Esophagus muscularis mucosa (tissue), 4 donors: Measurements from ENCODE around the gene FGFR1OP2. TPM values are rescaled to one million over a fixed set of nuclear protein-coding genes. Genes with fewer than 3 reads are reported as not detected.
A peak's percentile ranks its signal among the peaks of the same experiment; 100 is the strongest.

Source experiments
- DNase-seq: peaks from one replicate; pipeline ENCODE4 v3.0.0-alpha.2; 2017; ENCODE audit errors: extremely low spot score
- H3K27ac ChIP-seq, 4 donors: fragments of 200-600 bp; sonication (generic); replicated peaks in 1 of 4; 1 replicate in 3 of 4; 2 replicates in 1 of 4; pipeline ENCODE4 v1.5.1; 2016 to 2019; ENCODE audit warnings: mild to moderate bottlenecking in 1 of 4
- H3K27me3 ChIP-seq, 4 donors: fragments of 200-600 bp; sonication (generic); one replicate each; pipeline versions ENCODE4 v1.5.1 to v1.6.0; 2016 to 2019
- H3K36me3 ChIP-seq, 4 donors: fragments of 200-600 bp; sonication (generic); one replicate each; pipeline ENCODE4 v1.5.1; 2016 to 2019
- H3K4me1 ChIP-seq, 4 donors: fragments of 200-600 bp; sonication (generic); one replicate each; pipeline ENCODE4 v1.5.1; 2016 to 2019
- H3K4me3 ChIP-seq, 4 donors: fragments of 200-600 bp; sonication (generic); 1 replicate in 2 of 4; 2 replicates in 2 of 4; pipeline ENCODE4 v1.5.1; 2016 to 2019; ENCODE audit warnings: mild to moderate bottlenecking in 4 of 4, moderate library complexity in 1 of 4
- H3K9me3 ChIP-seq, 4 donors: fragments of 200-600 bp; sonication (generic); 1 replicate in 3 of 4; 2 replicates in 1 of 4; pipeline ENCODE4 v1.5.1; 2016 to 2019
- EP300 ChIP-seq: sonication (generic); formaldehyde crosslinking; IDR thresholded peaks from one replicate; pipeline ENCODE4 v1.6.1; 2017; ENCODE audit warnings: antibody characterized with exemption
- POLR2A ChIP-seq: fragments of 450-650 bp; IDR thresholded peaks from one replicate; pipeline ENCODE4 v1.6.1; 2017; ENCODE audit warnings: antibody characterized with exemption, moderate library complexity, mild to moderate bottlenecking, low read depth
- POLR2AphosphoS5 ChIP-seq, 2 donors: sonication (generic); formaldehyde crosslinking; IDR thresholded peaks; one replicate each; pipeline ENCODE4 v1.6.1; 2017; ENCODE audit warnings: antibody characterized with exemption in 2 of 2
- WGBS: methylation state at CpG from one replicate; pipeline ENCODE4 v1.1.5; 2018; 5-methylcytosine and 5-hydroxymethylcytosine counted together
- intact Hi-C: fragments of 100-400 bp; cut with DNase I; formaldehyde crosslinking; loops from one replicate; pipeline ENCODE4 v1.15.1; 2023
- total RNA-seq, 4 donors: library from RNA; depleted of rRNA; stranded (reverse); fragments of >200 nt; gene quantifications; one replicate each; pipeline versions ENCODE4 v1.1.0 to v1.2.1, GENCODE V29; 2016
- TF ChIP-seq, protein P1 (sequence below), 3 experiments: fragments of 200-600 bp in 2 of 3; fragments of 450-650 bp in 1 of 3; sonication (generic) in 2 of 3; IDR thresholded peaks; one replicate each; pipeline ENCODE4 v1.5.1; 2017 to 2019; ENCODE audit warnings: antibody characterized with exemption in 3 of 3, mild to moderate bottlenecking in 2 of 3, moderate library complexity in 1 of 3

FGFR1OP2 gene
- total RNA-seq, 4 donors from 2014 or later = 52.7 to 65.9 (median 59.4) TPM

DNA sequence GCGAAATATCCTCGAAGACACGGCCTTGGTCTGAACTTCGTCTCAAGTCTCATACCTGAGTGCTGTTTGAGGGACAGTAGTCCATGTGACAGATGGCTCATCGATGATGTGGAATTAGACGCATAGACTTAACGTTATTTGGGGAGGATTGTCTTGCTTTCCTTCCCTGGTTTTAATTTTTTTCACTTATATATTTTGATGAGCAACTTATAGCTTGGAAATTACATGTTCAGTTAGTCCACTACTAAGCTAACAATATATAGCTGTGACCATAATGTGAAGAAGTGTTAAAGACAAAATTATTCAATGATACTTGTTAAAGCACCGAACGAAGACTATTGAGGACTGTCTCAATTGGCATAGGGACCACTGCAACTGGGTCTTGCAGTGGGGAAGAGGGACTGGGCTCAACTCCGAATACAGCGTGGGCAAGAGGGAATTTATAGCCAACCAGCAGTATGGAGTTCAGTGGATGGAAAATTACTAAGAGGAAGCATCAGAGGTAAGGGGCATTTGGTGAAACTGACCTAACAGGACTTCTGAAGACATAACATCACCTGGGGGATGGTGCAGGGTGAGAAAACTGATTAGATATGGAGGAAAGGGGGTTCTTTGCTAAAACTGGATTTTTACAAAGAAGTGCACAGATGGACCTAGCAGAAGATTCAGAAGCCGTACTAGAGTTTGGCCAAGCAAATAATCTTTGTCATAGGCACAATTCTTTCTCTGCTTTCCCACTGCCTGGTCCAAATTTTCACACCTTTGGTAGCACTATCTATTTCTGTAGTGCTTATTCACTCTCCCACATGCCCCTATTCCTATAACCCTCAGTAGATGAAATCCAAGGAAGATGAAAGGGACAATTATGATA is 76.8 kb downstream of the FGFR1OP2 start:
- no peak for DNase-seq
- intact Hi-C loops = loop anchor here (5.0 to 10.0 kb wide), 4 partner anchors 78 to 292 kb away; partner anchors contain the start of genes FGFR1OP2 and INTS13
- H3K4me1 ChIP-seq = peaks cover 18 to 52% (median 44%) of the 10 kb centered on the region in 4 donors
- no peaks in the 10 kb centered on the region for H3K27me3 ChIP-seq
- peak overlapping the region; percentile 86 to 92 (median 88) for H3K27ac ChIP-seq
- 56% methylated on average over 12 of the region's 12 CpGs for WGBS
- no peaks in the 10 kb centered on the region for H3K36me3 ChIP-seq
- H3K4me3 ChIP-seq = peak overlapping the region; percentile 82 to 95 (median 92)
- TF ChIP-seq EP300 = no peak
- TF ChIP-seq, protein P1, sequence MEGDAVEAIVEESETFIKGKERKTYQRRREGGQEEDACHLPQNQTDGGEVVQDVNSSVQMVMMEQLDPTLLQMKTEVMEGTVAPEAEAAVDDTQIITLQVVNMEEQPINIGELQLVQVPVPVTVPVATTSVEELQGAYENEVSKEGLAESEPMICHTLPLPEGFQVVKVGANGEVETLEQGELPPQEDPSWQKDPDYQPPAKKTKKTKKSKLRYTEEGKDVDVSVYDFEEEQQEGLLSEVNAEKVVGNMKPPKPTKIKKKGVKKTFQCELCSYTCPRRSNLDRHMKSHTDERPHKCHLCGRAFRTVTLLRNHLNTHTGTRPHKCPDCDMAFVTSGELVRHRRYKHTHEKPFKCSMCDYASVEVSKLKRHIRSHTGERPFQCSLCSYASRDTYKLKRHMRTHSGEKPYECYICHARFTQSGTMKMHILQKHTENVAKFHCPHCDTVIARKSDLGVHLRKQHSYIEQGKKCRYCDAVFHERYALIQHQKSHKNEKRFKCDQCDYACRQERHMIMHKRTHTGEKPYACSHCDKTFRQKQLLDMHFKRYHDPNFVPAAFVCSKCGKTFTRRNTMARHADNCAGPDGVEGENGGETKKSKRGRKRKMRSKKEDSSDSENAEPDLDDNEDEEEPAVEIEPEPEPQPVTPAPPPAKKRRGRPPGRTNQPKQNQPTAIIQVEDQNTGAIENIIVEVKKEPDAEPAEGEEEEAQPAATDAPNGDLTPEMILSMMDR (IDR thresholded peaks at IDR 0.05) = no peak
- TF ChIP-seq POLR2AphosphoS5 (IDR thresholded peaks at IDR 0.05) = no peak
- no peak for TF ChIP-seq POLR2A
- H3K9me3 ChIP-seq = no peaks in the 10 kb centered on the region

DNA sequence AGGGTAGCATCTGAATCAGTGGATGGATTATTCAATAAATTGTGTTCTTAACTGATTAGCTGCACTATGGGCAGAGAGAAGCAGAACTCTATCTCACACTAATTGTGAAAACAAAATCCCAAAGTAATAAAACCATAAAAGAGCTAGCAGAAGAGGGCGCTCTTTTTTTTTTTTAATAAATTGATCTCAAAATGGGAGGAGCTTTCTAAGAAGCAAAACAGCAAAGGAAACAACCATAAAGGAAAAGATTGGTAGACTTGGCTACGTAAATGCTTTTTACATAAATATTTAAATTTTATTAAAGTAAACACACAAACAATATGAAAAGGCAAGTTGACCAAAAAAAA is 77.4 kb downstream of the FGFR1OP2 start:
- WGBS = 15% methylated on average over 2 of the region's 2 CpGs
- H3K4me3 ChIP-seq = no peak overlapping the region
- no peak for DNase-seq

More for the DNA sequence above, 77.4 kb downstream of the FGFR1OP2 start:
- Histone ChIP-seq H3K27me3 (no peaks in the 10 kb centered on the region), H3K36me3 (no peaks in the 10 kb centered on the region), H3K9me3 (no peaks in the 10 kb centered on the region), H3K27ac (peak overlapping the region; percentile 86 to 92 (median 88)), H3K4me1 (peaks cover 18 to 47% (median 41%) of the 10 kb centered on the region in 4 donors)
- intact Hi-C loops = loop anchor here (5.0 to 10.0 kb wide), 2 partner anchors 161 to 232 kb away; no protein-coding TSS in a partner anchor
- no peak for TF ChIP-seq POLR2A
- TF ChIP-seq, protein P1 (IDR thresholded peaks at IDR 0.05) = peak in 2 of 3 experiments; percentile 41 to 42

Other genes with a start within 250 kb of the FGFR1OP2 start
- gene ITPR2, start 105.3 kb upstream of the FGFR1OP2 start, total RNA-seq = 10 to 100 TPM; 23.7 to 26.6 (median 25.4) TPM
- gene INTS13, start 489 bp upstream of the FGFR1OP2 start, total RNA-seq = 10 to 100 TPM; 14.2 to 24.9 (median 22.7) TPM
- 10 to 100 TPM; 31.8 to 50.7 (median 40.5) TPM for gene TM7SF3, start 75.9 kb downstream of the FGFR1OP2 start, total RNA-seq
- gene MED21, start 84.1 kb downstream of the FGFR1OP2 start, total RNA-seq = 10 to 100 TPM; 43.0 to 58.6 (median 51.9) TPM
- gene C12orf71, start 144.1 kb downstream of the FGFR1OP2 start, total RNA-seq = not detected